ENCODE data around the gene TMEM182.

The TMEM182 gene

GRCh38 chr2:102803041-102803896 lies 41.4 kb downstream of the TMEM182 start:
- no peak for DNase-seq

GRCh38 chr2:102803897-102804217 lies 42.0 kb downstream of the TMEM182 start:
- no peak for DNase-seq

GRCh38 chr2:102806250-102806837 lies 44.5 kb downstream of the TMEM182 start:
- peak; percentile 10 for DNase-seq

DNA sequence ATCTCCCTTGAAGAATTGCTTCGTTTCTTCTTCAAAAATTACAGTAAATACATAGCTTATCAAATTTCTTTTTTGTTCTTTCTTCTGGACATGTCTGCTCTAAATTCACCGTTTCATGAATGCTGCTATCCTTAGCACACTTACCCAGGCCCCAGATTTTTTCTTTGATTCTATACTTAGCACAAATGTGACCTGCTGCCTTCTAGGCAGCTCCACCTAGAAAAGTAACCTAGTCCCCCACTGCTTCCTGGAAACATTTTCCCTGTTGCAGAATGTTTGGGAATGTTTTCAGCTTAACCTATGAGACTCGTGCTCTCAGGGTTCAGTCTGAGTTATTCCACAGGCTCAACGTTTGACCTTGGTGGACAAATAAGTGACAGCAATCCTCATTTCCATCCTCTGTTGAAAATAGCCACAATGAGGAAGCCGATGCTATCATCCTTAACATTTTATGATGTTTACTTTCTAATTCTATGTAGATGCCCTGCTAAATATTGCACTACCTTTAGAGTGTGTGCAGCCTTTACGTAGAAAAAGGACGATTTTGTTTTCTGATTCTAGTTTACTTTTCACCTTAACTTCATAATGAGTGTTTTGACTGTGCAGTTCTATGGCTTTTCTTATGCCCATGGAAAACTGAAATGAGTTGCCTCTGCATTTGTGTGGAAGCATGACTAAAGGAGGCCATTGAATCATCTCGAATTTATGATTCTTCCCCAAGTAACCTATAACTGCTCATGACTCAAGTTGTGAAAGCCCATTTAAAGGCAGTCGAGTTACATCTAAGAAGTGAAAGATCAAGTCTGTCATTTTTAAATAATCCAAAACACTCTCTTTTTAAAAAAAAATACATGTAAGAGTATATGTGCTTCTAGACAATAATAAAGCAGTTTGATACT lies 47.7 kb downstream of the TMEM182 start:
- no peak for DNase-seq

DNA sequence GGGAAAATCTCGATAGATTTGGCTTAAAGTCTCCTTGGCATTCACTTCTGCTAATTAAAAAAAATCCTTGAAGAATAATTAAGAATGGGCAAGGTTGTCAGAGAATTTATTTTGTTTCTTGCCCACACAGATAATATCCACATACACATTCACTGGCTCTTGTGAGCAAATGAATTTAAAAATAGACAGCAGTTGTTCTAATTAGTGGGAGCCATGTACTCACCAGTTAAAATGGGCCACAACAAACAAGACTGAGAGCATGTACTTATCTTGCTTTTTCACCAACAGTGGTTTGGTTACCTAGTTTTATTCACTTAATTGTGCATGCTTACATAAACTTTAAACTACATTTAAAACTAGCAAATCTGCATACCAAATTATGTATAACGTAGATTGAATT lies 53.5 kb downstream of the TMEM182 start:
- DNase-seq: no peak

DNA sequence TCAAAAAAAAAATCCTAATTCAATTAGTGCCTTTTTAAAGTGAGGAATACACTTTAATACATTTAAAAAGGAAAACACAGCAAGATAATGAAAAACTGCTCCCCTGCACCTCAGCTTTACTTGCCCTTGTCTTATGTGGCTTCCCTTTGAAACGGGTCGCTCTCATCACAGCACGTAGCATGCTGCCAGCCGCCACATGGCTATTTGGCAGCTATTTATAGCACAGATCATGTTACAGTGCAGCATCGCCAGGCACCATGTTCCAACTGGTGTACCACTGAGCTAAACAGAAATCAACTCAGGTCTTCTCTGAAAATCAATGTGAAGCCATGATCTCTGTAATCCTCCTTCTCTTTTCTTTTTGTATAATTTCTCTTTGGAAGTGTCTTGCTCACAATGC lies 65.1 kb downstream of the TMEM182 start:
- no peak for DNase-seq

DNA sequence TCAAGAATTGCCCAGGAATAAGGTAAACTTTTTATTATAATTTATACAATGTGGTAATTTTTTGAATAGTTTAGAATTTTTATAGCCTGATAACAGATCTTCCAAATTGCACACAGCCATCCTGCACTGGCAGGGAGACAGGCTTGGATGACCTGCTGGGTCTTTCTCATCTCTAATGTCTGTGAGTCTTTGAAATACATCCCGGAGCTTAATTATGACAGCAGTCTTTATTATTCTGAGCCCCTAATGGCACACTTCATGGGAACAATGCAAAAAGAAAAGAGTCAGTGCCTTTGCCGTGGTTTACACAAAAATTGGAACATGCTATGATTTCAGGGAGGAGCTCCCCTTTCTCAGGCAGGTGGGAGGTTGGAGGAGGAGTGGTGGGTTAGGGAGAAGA lies 71.0 kb downstream of the TMEM182 start:
- no peak for DNase-seq

DNA sequence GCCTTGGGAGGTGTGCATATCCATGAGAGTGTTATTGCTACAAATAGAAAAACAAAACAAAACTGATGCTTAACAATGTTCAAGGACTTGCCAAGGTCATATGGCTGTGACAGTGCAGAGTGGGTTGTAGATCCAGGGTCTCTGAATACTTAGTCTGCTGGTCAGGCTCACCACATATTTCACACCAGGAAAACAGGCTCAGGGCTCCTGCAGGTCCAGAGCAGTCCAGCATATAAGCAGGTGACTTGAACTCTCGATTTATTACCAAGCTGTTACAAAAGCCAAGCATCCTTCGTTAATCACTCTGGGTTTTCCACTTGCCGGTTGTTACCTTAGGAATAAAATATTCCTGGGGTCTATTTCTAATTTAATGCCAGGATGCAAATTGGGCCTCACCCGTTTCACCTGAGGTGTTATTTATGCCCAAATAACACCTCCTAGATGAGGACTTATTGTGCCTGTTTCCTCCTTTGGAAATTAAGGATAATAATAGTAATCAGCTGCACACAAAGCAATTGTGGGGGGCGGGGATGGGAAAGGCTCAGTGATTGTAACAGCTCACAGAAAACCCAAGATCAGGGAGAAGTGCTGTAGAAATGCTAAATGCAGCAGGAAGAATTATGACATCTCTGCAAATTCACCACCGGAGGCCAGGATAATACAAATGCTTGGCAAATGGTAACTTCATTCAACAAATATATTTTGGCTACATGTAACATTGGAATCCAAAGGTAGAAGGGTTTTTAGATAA lies 72.9 kb downstream of the TMEM182 start:
- DNase-seq: no peak

GRCh38 chr2:102837626-102838198 lies 75.9 kb downstream of the TMEM182 start:
- no peak for DNase-seq

DNA sequence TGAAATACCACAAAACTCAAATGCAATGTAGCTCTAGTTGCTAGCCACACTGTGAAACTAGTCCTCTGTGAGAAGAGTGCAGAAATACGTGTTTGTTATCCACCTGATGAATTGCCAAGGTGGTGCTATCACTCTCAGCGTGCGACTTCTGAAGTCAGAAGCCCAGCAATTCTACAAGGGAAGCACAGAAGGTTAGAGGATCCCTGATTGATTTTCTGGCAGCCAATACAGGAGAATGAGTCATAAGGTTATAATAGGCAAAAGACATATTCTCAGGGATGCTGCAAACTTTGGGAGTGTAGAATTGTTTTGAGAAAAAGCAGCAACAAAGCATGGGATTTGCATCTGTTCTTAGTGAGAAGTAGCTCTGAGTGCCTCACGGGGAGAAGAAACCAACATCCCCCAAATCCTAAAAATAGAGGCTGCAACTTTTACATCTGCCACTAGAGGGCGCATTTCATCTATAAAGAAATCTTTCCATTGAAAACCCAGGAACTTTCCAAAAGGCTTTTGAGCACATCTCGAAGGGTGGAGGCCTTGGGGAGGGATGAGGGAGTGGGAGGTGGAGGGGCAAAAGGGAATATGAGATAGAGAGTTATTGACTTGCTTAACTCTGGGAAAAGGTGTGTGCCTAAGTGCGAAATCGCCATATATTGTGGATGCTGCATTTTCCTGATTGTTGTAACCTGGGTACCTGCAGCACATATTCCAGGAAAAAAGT lies 78.0 kb downstream of the TMEM182 start:
- peak; percentile 25 for DNase-seq

GRCh38 chr2:102841107-102841840 lies 79.4 kb downstream of the TMEM182 start:
- DNase-seq: no peak

DNA sequence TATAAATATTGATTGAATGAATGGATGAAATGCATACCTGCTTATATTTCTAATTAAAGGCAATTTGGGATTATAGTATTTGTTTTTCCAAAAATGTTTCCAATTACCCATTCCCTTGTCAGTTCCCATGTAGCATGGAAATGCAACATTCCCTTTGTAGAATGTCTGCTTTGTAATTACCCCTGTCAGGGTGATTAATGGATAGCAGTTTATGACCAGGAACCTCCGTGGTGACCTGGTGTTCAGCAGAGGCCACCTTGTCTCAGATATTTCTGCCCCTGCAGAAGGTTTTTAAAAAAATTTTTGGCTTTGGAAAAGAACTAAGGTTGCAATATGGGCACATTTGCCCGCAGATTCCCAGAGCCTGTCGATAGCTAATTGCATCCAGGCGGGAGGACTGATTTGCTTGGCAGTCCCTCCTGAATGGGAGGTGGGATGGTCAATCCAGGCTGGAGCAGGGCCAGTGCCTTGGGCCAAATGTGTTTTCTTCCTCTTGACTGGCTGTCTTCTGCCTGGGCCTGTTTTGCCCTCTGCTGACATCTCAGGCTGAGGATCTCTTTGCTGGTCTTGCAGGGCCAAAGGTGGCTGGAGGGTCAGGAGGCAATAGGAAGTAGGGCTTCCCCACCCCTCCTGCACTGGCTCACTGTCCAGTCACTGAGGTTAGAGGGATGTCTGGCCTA lies 82.1 kb downstream of the TMEM182 start:
- no peak for DNase-seq

DNA sequence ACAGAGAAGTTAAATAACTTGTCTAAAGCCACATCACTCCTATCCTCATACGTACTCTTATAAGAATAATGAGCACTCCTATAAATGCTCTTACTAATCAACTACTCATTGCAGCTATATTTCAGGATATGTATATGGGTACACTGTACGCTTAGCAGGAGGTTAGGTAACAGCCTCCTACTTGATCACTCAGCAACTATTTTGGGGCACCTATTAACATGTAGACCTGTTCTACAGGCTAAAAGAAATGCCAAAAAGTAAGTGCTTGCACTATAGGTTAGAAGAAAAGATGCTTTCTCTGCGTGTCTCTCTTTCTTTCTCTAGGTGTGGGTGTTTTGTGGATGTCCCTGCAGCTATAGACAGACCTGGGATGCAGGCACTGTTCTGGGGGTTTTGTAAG lies 83.1 kb downstream of the TMEM182 start:
- no peak for DNase-seq

GRCh38 chr2:102848366-102848839 lies 86.6 kb downstream of the TMEM182 start:
- no peak for DNase-seq

- no peak for DNase-seq
These were observed 89.1 kb downstream of the TMEM182 start for GRCh38 chr2:102850888-102851287.

DNA sequence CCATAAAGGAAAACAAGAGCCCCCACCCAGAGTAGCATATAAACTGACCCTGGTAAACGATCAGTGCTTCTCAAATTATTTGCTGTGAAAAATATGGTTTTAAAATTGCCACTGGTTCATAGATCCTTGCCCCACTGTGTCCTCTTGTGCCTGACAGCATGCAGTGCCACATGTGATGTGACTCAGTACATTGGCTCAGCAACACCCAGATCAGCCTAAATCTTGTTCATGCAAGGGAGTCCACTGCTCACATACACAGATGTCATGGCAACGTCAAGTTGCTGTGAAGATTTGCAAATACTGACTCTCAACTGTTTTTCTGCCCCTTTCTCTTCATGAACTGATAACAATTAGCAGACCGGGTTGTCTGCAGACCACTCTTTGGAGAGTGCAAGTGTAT lies 91.0 kb downstream of the TMEM182 start:
- no peak for DNase-seq

All from activated T-cell treated with anti-CD3 and anti-CD28 coated beads for 4 hours (primary cell).